ENCODE results near the gene JAKMIP1. TPM values are rescaled to one million over a fixed set of nuclear protein-coding genes. Genes with fewer than 3 reads are reported as not detected.

JAKMIP1 gene
- total and polyA plus RNA-seq, 2 of the 13 experiments (the other 11 are each of a cell fraction or from before 2014, with no cell fraction given), result not detected

- ATAC-seq (no peak), FAIRE-seq (no peak), DNase-seq (ENCODE audit: low spot score) (no peak)
- Histone ChIP-seq H4K20me1 (ENCODE audit: insufficient read depth, low read length) (0 out of 2 replicates have a peak, but pooled peaks cover 2% of the 10 kb centered on the region), H3K27ac (ENCODE audit: extremely low read length, insufficient read depth, low read length) (no peak overlapping the region), H3K9ac (ENCODE audit: insufficient read depth, low read depth, low read length) (no peak overlapping the region), H3K4me2 (ENCODE audit: low read depth, low read length) (no peak overlapping the region), H3K79me2 (ENCODE audit: insufficient read depth, low read length) (no peaks in the 10 kb centered on the region), H3K36me3 (replicated peaks in 1 of 2; ENCODE audit: control insufficient read depth in 1 of 2, insufficient read depth in 2 of 2, low read length in 2 of 2) (no peaks in the 10 kb centered on the region), H3K27me3 (ENCODE audit: control insufficient read depth in 1 of 2, insufficient read depth in 2 of 2, low read length in 2 of 2) (peaks cover 7 to 30% of the 10 kb centered on the region in 2 experiments; a peak in 3 of 5 replicates), H3K4me3 (replicated peaks in 1 of 3; ENCODE audit: insufficient read depth in 1 of 3, low read depth in 2 of 3, low read length in 3 of 3) (no peak overlapping the region), H3K4me1 (ENCODE audit: insufficient read depth, low read length) (no peaks in the 10 kb centered on the region), H3K9me3 (ENCODE audit: low read length) (no peaks in the 10 kb centered on the region), H2AFZ (ENCODE audit: low read length) (no peak overlapping the region)
- POLR2A ChIA-PET, result no interaction called here
- intact Hi-C loops (cut with micrococcal nuclease; ENCODE audit: unreplicated experiment) (no loop called here), in situ Hi-C loops (cut with HindIII; ENCODE audit: extremely low pct_ligation_motif_present, low pct_unique_long_range_greater_than_20kb) (no loop called here)
- TF ChIP-seq ZNF292 (CRISPR knock-in tag; IDR thresholded peaks at IDR 0.05; ENCODE audit: borderline replicate concordance, low read depth) (no peak), MAFK (conservative IDR thresholded peaks at IDR 0.05 in 1 of 2, IDR thresholded peaks at IDR 0.05 in 1 of 2; ENCODE audit: low read length in 2 of 2) (no peak), ZNF83 (CRISPR knock-in tag; IDR thresholded peaks at IDR 0.05; ENCODE audit: borderline replicate concordance) (no peak), SMARCC2 (IDR thresholded peaks at IDR 0.05) (no peak)
- TF ChIP-seq, protein P1, sequence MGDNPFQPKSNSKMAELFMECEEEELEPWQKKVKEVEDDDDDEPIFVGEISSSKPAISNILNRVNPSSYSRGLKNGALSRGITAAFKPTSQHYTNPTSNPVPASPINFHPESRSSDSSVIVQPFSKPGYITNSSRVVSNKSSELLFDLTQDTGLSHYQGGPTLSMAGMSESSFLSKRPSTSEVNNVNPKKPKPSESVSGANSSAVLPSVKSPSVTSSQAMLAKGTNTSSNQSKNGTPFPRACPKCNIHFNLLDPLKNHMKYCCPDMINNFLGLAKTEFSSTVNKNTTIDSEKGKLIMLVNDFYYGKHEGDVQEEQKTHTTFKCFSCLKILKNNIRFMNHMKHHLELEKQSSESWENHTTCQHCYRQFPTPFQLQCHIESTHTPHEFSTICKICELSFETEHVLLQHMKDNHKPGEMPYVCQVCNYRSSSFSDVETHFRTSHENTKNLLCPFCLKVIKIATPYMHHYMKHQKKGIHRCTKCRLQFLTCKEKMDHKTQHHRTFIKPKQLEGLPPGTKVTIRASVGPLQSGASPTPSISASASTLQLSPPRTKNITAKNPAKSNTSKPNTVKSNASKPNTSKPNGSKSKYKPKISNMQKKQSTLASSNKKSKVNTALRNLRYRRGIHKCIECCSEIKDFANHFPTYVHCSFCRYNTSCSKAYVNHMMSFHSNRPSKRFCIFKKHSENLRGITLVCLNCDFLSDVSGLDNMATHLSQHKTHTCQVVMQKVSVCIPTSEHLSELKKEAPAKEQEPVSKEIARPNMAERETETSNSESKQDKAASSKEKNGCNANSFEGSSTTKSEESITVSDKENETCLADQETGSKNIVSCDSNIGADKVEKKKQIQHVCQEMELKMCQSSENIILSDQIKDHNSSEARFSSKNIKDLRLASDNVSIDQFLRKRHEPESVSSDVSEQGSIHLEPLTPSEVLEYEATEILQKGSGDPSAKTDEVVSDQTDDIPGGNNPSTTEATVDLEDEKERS (CRISPR knock-in tag; IDR thresholded peaks at IDR 0.05), result no peak
- no TSS peak for BruUV-seq (replicated peaks)
- 42% methylated on average over 3 of the region's 5 CpGs for WGBS (ENCODE audit: low lambda C conversion rate)
- CTCF ChIA-PET (ENCODE audit: low intra/inter-chr PET ratio, low total read pairs), result no interaction called here
These were observed 94.2 kb downstream of the JAKMIP1 start for GRCh38 chr4:6106156-6106555.
